IMR-90 (cell line): Measurements from ENCODE around the gene DISC1.

Source experiments
- CHD1 ChIP-seq: IDR thresholded peaks from 2 replicates; pipeline ENCODE4 v1.6.1; 2012; ENCODE audit warnings: low read depth, low read length, improper control_type of control experiment
- FOS ChIP-seq: fragments of 150-350 bp; IDR thresholded peaks from 2 replicates; pipeline ENCODE4 v1.6.1; 2016; ENCODE audit warnings: low read depth, low read length
- MAZ ChIP-seq: IDR thresholded peaks from 2 replicates; pipeline ENCODE4 v1.6.1; 2012; ENCODE audit warnings: low read depth, mild to moderate bottlenecking, low read length, improper control_type of control experiment, moderate library complexity, borderline replicate concordance
- MXI1 ChIP-seq: IDR thresholded peaks from 2 replicates; pipeline ENCODE4 v1.6.1; 2012; ENCODE audit warnings: low read depth, mild to moderate bottlenecking, low read length, moderate library complexity, borderline replicate concordance
- NFE2L2 ChIP-seq: fragments of 150-350 bp; IDR thresholded peaks from 2 replicates; pipeline ENCODE4 v1.6.1; 2016; ENCODE audit warnings: low read depth, mild to moderate bottlenecking, low read length
- POLR2A ChIP-seq: IDR thresholded peaks from 2 replicates; pipeline ENCODE4 v1.6.1; 2012; ENCODE audit warnings: mild to moderate bottlenecking, low read depth, low read length
- RCOR1 ChIP-seq: IDR thresholded peaks from 2 replicates; pipeline ENCODE4 v1.6.1; 2012; ENCODE audit warnings: mild to moderate bottlenecking, low read length, improper control_type of control experiment; ENCODE audit not compliant: insufficient replicate concordance
- RFX5 ChIP-seq: IDR thresholded peaks from 2 replicates; pipeline ENCODE4 v1.8.0; 2012; ENCODE audit warnings: low read depth, mild to moderate bottlenecking, low read length, moderate library complexity
- SMC3 ChIP-seq: fragments of 150-350 bp; IDR thresholded peaks from 2 replicates; pipeline ENCODE4 v1.6.1; 2016; ENCODE audit warnings: low read depth, mild to moderate bottlenecking, antibody characterized with exemption, low read length, moderate library complexity
- TF ChIP-seq, protein P1 (sequence below): conservative IDR thresholded peaks from 2 replicates; pipeline ENCODE4 v1.5.1; 2012; ENCODE audit warnings: mild to moderate bottlenecking, low read depth, low read length, improper control_type of control experiment
- TF ChIP-seq, protein P2 (sequence below): fragments of 150-350 bp; IDR thresholded peaks from 2 replicates; pipeline ENCODE4 v1.6.1; 2017; ENCODE audit warnings: mild to moderate bottlenecking, antibody characterized with exemption, low read length, low read depth

DNA sequence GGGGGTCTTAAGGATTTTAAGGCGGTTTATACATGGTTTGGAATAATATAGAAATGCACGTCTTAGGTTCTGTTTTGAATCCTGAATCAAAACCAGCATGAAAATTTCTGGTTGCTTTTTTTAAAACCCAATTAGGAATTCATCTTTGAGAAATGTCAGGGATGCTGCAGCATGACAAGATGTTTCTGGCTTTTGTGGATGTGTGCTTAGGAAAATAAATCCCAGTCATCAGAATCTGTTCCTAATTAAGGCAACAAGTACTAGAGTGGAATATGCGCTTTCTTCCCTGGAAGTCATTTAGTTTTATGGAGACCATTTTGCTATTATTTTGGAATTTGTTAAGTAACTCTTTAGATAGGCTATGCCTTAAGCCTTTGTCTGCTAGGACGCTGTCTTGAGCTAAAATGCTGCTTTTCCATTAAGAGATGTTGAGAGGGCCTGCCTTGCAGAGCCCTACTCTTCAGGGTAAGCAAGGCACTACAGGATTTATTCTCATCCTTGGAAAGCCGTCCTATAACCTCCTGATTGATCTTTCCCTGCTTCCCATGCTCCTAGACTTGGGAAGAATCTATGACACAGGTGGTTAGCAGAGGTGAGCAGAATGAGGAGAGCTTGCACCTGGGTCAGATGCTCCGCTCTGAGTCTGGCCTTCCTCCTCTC, 332.8 kb downstream of the DISC1 start:
- TF ChIP-seq, protein P1, sequence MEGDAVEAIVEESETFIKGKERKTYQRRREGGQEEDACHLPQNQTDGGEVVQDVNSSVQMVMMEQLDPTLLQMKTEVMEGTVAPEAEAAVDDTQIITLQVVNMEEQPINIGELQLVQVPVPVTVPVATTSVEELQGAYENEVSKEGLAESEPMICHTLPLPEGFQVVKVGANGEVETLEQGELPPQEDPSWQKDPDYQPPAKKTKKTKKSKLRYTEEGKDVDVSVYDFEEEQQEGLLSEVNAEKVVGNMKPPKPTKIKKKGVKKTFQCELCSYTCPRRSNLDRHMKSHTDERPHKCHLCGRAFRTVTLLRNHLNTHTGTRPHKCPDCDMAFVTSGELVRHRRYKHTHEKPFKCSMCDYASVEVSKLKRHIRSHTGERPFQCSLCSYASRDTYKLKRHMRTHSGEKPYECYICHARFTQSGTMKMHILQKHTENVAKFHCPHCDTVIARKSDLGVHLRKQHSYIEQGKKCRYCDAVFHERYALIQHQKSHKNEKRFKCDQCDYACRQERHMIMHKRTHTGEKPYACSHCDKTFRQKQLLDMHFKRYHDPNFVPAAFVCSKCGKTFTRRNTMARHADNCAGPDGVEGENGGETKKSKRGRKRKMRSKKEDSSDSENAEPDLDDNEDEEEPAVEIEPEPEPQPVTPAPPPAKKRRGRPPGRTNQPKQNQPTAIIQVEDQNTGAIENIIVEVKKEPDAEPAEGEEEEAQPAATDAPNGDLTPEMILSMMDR, result no peak
- TF ChIP-seq POLR2A, result no peak
- TF ChIP-seq SMC3, result no peak
- no peak for TF ChIP-seq RFX5
- no peak for TF ChIP-seq FOS
- TF ChIP-seq, protein P2, sequence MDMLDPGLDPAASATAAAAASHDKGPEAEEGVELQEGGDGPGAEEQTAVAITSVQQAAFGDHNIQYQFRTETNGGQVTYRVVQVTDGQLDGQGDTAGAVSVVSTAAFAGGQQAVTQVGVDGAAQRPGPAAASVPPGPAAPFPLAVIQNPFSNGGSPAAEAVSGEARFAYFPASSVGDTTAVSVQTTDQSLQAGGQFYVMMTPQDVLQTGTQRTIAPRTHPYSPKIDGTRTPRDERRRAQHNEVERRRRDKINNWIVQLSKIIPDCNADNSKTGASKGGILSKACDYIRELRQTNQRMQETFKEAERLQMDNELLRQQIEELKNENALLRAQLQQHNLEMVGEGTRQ, result no peak
- no peak for TF ChIP-seq RCOR1
- TF ChIP-seq CHD1, result no peak
- TF ChIP-seq MAZ, result no peak
- TF ChIP-seq NFE2L2, result no peak
- no peak for TF ChIP-seq MXI1
